ENCODE measurements around the gene PNLIP.

PNLIP gene

DNA sequence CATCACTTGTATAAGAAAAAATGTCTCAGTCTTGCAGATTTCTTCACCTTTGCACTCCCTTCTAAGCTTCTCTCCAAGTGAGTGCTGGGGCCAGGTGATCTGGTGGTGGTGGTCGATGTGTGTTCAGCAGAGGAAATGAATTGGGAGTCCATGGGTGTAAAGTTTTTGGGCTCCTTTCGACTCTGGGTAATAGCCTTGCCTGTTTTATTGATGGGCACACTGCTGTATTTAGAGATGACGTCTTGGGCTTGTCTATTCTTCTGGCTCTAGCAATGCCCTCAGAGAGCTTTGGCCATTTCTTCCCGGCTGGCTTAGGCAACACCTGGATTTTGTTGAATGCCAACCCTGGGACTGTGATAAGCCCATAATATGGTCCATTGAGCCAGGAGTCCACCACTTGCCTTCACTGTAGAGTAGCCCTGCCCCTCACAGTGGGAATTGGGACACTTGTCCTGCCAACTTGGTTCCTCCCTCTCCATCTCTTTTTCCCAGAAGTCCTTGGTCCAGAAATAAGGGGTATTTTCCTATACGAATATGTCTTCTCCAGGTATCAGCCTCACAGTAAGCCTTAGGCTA is 11.7 kb downstream of the PNLIP start:
- no peak for DNase-seq (ENCODE audit: low read depth, low spot score)
- no peak for TF ChIP-seq CTCF (IDR thresholded peaks at IDR 0.05; ENCODE audit: insufficient read depth, low read length, missing control alignments)

DNA sequence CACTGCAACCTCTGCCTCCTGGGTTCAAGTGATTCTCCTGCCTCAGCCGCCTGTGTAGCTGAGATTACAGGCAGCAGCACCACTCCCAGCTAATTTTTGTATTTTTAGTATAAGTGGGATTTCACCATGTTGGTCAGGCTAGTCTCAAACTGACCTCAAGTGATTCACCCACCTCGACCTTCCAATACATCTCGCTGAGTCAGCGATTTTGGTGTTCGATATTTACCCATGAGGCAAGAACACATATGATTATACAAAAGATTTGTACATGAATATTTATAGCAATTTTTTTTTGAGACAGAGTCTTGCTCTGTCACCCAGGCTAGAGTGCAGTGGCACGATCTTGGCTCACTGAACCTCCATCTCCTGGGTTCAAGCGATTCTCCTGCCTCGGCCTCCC is 19.8 kb downstream of the PNLIP start:
- ChIA-PET POLR2A (no interaction called here), CTCF (no interaction called here)
- H3K4me3 ChIP-seq (ENCODE audit: low read depth, low read length): no peak overlapping the region
- TF ChIP-seq CTCF (IDR thresholded peaks at IDR 0.05; ENCODE audit: insufficient read depth, low read length, missing control alignments): no peak
- DNase-seq (ENCODE audit: low read depth, low spot score): no peak

More for the DNA sequence above, 11.7 kb downstream of the PNLIP start:
- CTCF ChIA-PET: no interaction called here
- H3K4me3 ChIP-seq (ENCODE audit: low read depth, low read length): no peak overlapping the region
- POLR2A ChIA-PET: no interaction called here

DNA sequence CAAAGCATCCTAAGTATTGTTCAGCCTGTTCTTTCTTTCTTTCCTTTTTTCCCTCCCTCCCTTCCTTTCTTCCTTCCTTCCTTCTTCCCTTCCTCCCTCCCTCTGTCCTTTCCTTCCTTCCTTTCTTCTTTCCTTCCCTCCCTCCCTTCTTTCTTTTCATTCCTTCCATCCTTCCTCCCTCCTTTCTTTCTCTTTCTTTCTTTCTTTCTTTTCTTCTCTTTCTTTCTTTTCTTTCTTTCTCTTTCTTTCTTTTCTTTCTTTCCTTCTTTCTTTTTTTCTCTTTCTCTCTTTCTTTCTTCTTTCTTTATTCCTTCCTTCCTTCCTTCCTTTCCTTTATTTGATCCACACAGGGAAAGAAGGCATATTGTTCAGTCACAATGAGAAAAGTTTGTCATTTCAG is 21.2 kb downstream of the PNLIP start:
- ChIA-PET POLR2A (no interaction called here), CTCF (no interaction called here)
- no peak overlapping the region for H3K4me3 ChIP-seq (ENCODE audit: low read depth, low read length)
- TF ChIP-seq CTCF (IDR thresholded peaks at IDR 0.05; ENCODE audit: insufficient read depth, low read length, missing control alignments): no peak
- no peak for DNase-seq (ENCODE audit: low read depth, low spot score)

DNA sequence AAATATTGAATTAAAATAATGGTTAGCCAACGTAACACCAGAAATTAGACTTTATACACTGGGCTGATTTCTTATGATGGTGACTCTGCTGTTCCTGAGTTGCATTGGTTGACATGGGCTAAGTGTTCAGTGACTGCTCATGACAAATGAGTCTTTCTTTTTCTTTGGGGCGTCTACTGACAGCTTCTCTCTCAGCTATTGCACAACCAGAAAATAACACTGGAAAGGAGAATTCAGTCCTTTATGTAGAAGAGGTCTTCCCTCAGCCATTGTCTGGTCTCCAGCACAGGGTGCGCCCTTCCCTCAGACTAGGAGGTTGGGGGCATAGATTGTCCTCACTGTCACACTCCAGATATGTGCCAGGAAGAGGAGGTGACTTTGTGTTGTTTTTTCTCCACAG is 21.6 kb downstream of the PNLIP start:
- POLR2A ChIA-PET: no interaction called here
- CTCF ChIA-PET: no interaction called here
- H3K4me3 ChIP-seq (ENCODE audit: low read depth, low read length): no peak overlapping the region
- no peak for DNase-seq (ENCODE audit: low read depth, low spot score)
- no peak for TF ChIP-seq CTCF (IDR thresholded peaks at IDR 0.05; ENCODE audit: insufficient read depth, low read length, missing control alignments)

GRCh38 chr10:116574797-116575196 is 29.1 kb downstream of the PNLIP start:
- no peak for TF ChIP-seq CTCF (IDR thresholded peaks at IDR 0.05; ENCODE audit: insufficient read depth, low read length, missing control alignments)
- no peak for DNase-seq (ENCODE audit: low read depth, low spot score)
- CTCF ChIA-PET: no interaction called here
- H3K4me3 ChIP-seq (ENCODE audit: low read depth, low read length): no peak overlapping the region
- POLR2A ChIA-PET: no interaction called here

GRCh38 chr10:116587878-116588591 is 42.3 kb downstream of the PNLIP start:
- no peak for DNase-seq (ENCODE audit: low read depth, low spot score)
- no peak for TF ChIP-seq CTCF (IDR thresholded peaks at IDR 0.05; ENCODE audit: insufficient read depth, low read length, missing control alignments)
- no peak overlapping the region for H3K4me3 ChIP-seq (ENCODE audit: low read depth, low read length)
- ChIA-PET CTCF (no interaction called here), POLR2A (no interaction called here)

All from AG04449 (cell line).